BLaER1 treated with 17β-estradiol and CSF1 and Interleukin-3, amounts not matched to agents 10 nM and 100 nM (cell line): ENCODE results near the gene CFAP46.
A peak's percentile ranks its signal among the peaks of the same experiment; 100 is the strongest.

Source experiments
- H3K27ac ChIP-seq, 11 experiments: shearing (Covaris generic); formaldehyde crosslinking; 2 replicates each; pipeline ENCODE4 v1.8.1; 2022
- H3K27me3 ChIP-seq, 11 experiments: shearing (Covaris generic); formaldehyde crosslinking; 2 replicates each; pipeline ENCODE4 v1.8.1; 2022
- H3K36me3 ChIP-seq, 11 experiments: shearing (Covaris generic); formaldehyde crosslinking; 2 replicates each; pipeline ENCODE4 v1.8.1; 2022
- H3K4me1 ChIP-seq, 10 experiments: shearing (Covaris generic); formaldehyde crosslinking; 2 replicates each; pipeline ENCODE4 v1.8.1; 2022
- H3K4me2 ChIP-seq, 11 experiments: shearing (Covaris generic); formaldehyde crosslinking; 2 replicates each; pipeline ENCODE4 v1.8.1; 2022
- H3K4me3 ChIP-seq, 10 experiments: shearing (Covaris generic); formaldehyde crosslinking; 2 replicates each; pipeline ENCODE4 v1.8.1; 2022
- H3K9ac ChIP-seq, 11 experiments: shearing (Covaris generic); formaldehyde crosslinking; 2 replicates each; pipeline ENCODE4 v1.8.1; 2022
- H3K9me3 ChIP-seq, 11 experiments: shearing (Covaris generic); formaldehyde crosslinking; replicated peaks in 1 of 11; 2 replicates each; pipeline ENCODE4 v1.8.1; 2022
- H4K20me1 ChIP-seq, 11 experiments: shearing (Covaris generic); formaldehyde crosslinking; 2 replicates each; pipeline ENCODE4 v1.8.1; 2022
- Cebpa-rat ChIP-seq, 11 experiments: shearing (Covaris generic); IDR thresholded peaks; 2 replicates each; pipeline ENCODE4 v1.8.1; 2022

The CFAP46 gene

DNA sequence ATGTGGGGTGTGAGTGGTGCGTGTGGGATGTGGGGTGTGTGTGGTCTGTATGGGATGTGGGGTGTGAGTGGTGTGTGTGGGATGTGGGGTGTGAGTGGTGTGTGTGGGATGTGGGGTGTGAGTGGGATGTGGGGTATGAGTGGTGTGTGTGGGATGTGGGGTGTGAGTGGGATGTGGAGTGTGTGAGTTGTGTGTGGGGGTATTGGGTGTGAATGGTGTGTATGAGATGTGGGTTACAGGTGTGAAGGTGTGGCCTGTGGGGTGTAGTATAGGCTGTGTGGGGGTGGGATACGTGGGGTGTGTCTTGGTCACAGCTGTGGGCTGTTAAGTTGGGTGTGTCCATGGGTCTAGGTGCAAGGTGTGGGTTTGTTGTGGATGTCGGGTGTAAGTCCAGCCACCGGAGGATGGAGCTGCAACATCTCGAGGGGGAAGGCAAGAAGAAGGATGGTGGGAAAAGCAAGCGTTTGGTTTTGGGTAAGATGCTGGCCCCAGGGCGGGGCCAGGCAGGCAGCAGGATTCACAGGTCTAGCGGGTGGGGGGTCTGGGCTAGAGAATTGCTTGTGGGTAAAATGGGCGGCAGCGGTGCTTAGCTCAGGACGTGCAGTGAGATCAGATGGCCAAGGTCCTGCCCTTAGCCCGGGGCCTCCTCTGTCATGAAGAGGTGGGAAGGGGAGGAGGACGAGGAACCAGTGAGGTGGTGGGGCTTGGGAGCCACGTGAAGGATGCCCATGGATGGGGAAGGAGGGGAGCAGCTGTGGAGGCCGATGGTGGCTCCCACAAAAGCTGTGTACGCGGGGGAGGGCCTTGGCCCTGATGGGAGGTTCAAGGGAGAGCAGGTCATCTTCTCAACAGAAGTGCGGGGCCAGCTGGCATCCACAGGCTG, 60.1 kb downstream of the CFAP46 start:
- peaks cover 0 to 28% (median 13%) of the 10 kb centered on the region in 10 experiments; a peak in 14 of 20 replicates for H3K4me1 ChIP-seq
- TF ChIP-seq Cebpa-rat (IDR thresholded peaks at IDR 0.05): no peak
- H4K20me1 ChIP-seq: peaks cover 0 to 50% (median 0%) of the 10 kb centered on the region in 11 experiments; a peak in 6 of 22 replicates
- peaks cover 25 to 51% (median 40%) of the 10 kb centered on the region in 11 experiments for H3K27me3 ChIP-seq
- no peak overlapping the region for H3K27ac ChIP-seq
- H3K36me3 ChIP-seq: no peaks in the 10 kb centered on the region
- H3K4me3 ChIP-seq: no peak overlapping the region
- H3K9ac ChIP-seq: no peak overlapping the region
- H3K4me2 ChIP-seq: no peak overlapping the region
- H3K9me3 ChIP-seq: no peaks in the 10 kb centered on the region

DNA sequence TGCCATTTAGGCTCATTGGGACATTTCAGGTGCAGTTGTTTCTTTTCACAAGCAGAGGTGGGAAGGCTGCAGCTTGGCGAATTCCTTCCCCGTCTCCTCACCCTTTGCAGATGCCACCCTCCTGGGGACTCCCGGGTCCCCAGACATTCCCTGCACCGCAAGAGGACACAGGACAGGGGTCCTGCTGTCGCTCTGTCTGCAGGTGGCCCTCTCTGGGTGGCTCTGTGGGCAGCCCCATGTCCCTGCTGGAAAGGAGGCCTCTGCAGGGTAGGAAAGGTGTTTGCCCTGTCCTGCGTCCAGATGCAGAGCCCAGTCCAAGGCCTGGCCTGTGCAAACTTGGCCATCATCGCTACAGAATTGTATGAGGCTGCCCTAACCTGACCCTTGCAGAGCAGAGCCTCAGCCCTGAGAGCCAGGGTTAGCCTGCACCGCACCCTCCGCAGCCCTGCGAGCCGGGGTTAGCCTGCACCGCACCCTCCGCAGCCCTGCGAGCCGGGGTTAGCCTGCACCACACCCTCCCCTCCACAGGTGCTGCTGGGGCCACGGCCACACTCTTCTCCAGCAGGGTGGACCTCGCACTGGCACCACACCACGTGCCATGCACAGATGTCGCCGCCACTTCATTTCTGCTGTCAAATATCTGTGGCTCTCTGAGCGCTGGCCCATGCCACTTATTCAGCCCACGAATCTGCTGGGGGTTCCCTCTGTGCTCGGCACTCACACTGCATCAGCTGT, 61.0 kb downstream of the CFAP46 start:
- Histone ChIP-seq H3K4me3 (no peak overlapping the region), H3K27ac (no peak overlapping the region), H3K9me3 (no peaks in the 10 kb centered on the region), H3K27me3 (peaks cover 25 to 41% (median 32%) of the 10 kb centered on the region in 11 experiments), H3K4me2 (no peak overlapping the region), H3K9ac (no peak overlapping the region), H4K20me1 (peaks cover 0 to 53% (median 0%) of the 10 kb centered on the region in 11 experiments; a peak in 6 of 22 replicates), H3K4me1 (peaks cover 0 to 27% (median 13%) of the 10 kb centered on the region in 10 experiments; a peak in 14 of 20 replicates), H3K36me3 (no peaks in the 10 kb centered on the region)
- no peak for TF ChIP-seq Cebpa-rat (IDR thresholded peaks at IDR 0.05)

DNA sequence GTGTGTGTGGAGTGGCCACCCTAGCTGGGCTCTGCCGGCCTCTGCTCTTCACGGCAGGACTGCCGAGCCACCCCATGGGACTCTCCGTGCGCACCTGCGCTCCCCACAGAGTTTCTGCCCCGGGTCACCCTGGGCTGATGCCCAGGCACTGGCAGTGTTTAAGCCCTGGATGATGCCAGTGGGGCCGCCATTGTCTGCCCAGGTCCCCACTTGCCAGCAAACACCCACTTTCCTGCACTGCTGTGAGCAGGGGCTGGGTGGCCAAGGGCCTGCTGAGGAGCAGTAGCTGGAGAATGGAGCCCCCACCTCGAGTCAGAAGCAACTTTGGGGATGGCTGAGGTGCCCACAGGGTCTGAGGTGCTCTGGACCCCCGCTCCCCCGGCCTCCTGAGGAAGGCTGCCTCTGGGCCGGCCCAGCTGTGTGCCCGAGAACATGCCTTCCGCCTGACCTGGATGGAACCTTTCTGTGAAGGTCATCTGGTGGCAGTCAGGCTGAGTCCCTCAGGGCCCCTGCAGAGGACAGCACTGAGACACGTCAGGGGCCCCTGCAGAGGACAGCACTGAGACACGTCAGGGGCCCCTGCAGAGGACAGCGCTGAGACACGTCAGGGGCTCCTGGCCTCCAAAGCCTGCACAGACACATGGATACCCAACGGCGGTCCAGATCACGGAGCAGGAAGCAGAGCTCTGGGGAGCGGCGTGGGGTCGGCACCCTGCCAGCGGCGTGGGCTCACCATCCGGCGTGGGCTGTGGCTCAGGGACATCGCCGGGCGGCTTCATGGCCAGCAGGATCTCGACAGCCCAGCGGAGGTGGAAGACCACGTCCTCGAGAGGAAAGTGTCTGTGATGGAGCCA, 62.0 kb downstream of the CFAP46 start:
- H4K20me1 ChIP-seq: peaks cover 0 to 47% (median 0%) of the 10 kb centered on the region in 11 experiments; a peak in 6 of 22 replicates

DNA sequence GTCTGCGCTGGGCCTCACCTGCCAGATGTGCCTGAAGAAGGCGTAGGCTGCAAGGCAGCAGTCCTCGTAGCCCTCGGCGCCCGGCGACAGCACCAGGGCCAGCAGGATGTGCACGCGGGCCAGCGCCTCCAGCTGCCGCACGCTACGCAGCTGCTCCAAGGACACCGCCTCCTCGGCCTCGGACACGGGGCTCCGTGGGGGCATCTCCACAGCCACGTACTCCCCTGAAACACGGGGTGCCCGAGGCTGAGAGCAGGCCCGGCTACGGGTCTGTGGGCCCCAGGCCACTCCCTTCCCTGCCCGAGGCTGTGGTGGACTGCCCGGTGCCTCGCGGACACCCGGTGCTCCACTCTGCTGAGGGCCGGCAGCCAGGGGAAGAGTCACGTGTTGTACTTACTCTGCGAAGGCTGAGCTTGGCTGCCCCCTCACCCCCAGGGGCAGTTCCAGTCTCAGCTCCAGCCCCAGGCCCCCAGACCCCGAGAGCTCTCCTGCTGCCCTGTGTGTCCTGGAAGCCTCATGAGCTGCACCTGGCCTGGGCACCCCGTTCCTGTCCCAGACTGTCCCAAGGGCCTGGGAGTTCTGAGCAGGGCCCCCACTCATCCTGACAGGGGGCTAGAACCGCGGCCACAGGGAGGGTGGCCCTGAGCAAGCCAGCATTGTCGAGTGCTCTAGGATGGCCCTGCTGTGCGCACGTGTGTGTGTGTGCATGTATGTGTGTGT, 62.8 kb downstream of the CFAP46 start:
- Histone ChIP-seq H3K27ac (no peak overlapping the region), H3K4me1 (peaks cover 0 to 21% (median 12%) of the 10 kb centered on the region in 10 experiments; a peak in 14 of 20 replicates), H3K27me3 (peaks cover 25 to 40% (median 32%) of the 10 kb centered on the region in 11 experiments), H3K36me3 (no peaks in the 10 kb centered on the region), H3K9me3 (peaks cover 0 to 8% (median 3%) of the 10 kb centered on the region in 11 experiments; a peak in 8 of 22 replicates), H3K4me2 (peak overlapping the region in 10 of 11 experiments; percentile 19 to 48 (median 37); a peak in 15 of 22 replicates), H3K9ac (no peak overlapping the region), H3K4me3 (no peak overlapping the region), H4K20me1 (peaks cover 0 to 42% (median 0%) of the 10 kb centered on the region in 11 experiments; a peak in 6 of 22 replicates)
- TF ChIP-seq Cebpa-rat (IDR thresholded peaks at IDR 0.05): no peak

More for the DNA sequence above, 62.0 kb downstream of the CFAP46 start:
- H3K9me3 ChIP-seq: peaks cover 0 to 7% (median 2%) of the 10 kb centered on the region in 11 experiments; a peak in 8 of 22 replicates
- TF ChIP-seq Cebpa-rat (IDR thresholded peaks at IDR 0.05): no peak
- no peak overlapping the region for H3K9ac ChIP-seq
- peaks cover 0 to 21% (median 12%) of the 10 kb centered on the region in 10 experiments; a peak in 14 of 20 replicates for H3K4me1 ChIP-seq
- peak overlapping the region in 2 of 11 experiments; percentile 44 to 48; a peak in 3 of 22 replicates for H3K4me2 ChIP-seq
- H3K27me3 ChIP-seq: peaks cover 25 to 40% (median 32%) of the 10 kb centered on the region in 11 experiments
- no peak overlapping the region for H3K4me3 ChIP-seq
- H3K27ac ChIP-seq: no peak overlapping the region
- no peaks in the 10 kb centered on the region for H3K36me3 ChIP-seq

DNA sequence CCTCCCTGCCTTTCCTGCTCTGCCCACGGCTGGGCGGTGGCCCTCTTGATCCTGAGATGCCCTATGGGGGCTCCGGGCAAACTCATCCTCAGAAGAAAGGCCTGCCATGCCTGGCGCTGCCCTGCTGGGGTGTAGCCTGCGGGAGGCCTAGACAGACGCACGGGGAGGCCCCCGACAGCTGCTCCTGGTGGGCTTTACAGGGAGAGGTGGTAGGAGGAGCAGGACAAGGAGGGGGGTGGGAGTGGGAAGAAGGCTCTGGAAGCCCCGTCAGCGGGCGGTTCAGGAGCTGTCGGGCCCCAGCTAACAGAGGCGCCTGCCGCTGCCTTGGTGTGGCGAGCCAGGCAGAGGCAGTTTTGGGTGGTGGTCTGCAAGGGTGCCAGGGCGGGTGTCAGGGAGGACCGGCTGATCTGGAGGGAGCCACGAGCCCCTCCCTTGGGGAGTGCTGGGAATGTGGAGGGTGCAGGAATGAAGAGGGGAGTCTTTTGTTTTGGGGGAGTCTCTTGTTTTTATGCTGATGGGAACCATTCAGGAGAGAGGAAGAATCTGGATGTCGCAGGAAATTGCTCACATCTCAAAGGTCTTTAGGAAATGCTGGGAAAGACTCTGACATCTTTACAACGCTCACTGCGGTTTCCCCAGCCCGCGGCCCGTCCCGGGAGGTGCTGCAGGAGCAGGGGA, 63.5 kb downstream of the CFAP46 start:
- TF ChIP-seq Cebpa-rat (IDR thresholded peaks at IDR 0.05): no peak
- H3K4me1 ChIP-seq: peaks cover 0 to 23% (median 15%) of the 10 kb centered on the region in 10 experiments; a peak in 16 of 20 replicates
- H3K4me2 ChIP-seq: peak overlapping the region in 10 of 11 experiments; percentile 19 to 48 (median 37); a peak in 15 of 22 replicates
- H3K27me3 ChIP-seq: peaks cover 25 to 40% (median 32%) of the 10 kb centered on the region in 11 experiments
- H3K27ac ChIP-seq: no peak overlapping the region
- H3K9me3 ChIP-seq: peaks cover 0 to 8% (median 3%) of the 10 kb centered on the region in 11 experiments; a peak in 8 of 22 replicates
- H3K36me3 ChIP-seq: no peaks in the 10 kb centered on the region
- no peak overlapping the region for H3K4me3 ChIP-seq
- H3K9ac ChIP-seq: no peak overlapping the region
- peaks cover 0 to 35% (median 0%) of the 10 kb centered on the region in 11 experiments; a peak in 6 of 22 replicates for H4K20me1 ChIP-seq

DNA sequence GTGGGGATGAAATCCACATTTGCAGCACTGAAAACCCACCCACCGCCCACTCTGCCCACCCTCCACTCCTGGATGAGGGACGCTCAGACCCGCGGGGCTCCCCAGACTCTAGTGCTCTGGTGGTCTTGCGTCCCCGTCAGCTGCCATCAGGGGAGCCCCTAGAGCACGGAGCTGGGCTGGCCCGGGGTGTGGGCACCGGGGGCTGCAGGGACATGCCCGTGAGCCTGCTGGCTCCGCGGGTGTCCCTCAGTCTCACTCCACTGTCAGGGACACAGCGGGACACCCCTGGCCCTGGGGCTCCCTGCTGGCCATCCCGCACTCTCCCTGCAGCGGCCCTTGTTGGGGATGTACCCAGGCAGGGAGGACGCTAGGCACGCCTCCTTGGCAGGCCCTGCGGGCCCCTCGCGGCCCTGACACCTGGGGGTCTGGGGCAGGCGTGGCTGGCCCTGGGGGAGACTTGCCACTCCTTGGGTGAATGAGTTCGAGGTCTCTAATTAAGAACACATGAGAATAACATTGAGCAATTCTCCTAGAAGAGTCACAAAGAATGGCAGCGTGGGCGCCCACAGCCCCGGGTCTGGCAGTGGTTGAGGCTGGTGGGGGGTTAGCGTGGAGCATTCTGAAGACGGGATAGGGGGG, 64.2 kb downstream of the CFAP46 start:
- Histone ChIP-seq H3K4me2 (peak overlapping the region in 4 of 11 experiments; percentile 40 to 48 (median 45); a peak in 4 of 22 replicates), H3K27ac (no peak overlapping the region), H3K9ac (no peak overlapping the region), H3K27me3 (peaks cover 25 to 40% (median 32%) of the 10 kb centered on the region in 11 experiments), H3K4me3 (no peak overlapping the region), H3K4me1 (peaks cover 0 to 30% (median 21%) of the 10 kb centered on the region in 10 experiments; a peak in 16 of 20 replicates), H3K9me3 (peaks cover 0 to 8% (median 3%) of the 10 kb centered on the region in 11 experiments; a peak in 8 of 22 replicates), H3K36me3 (no peaks in the 10 kb centered on the region), H4K20me1 (peaks cover 0 to 29% (median 0%) of the 10 kb centered on the region in 11 experiments; a peak in 6 of 22 replicates)
- no peak for TF ChIP-seq Cebpa-rat (IDR thresholded peaks at IDR 0.05)

DNA sequence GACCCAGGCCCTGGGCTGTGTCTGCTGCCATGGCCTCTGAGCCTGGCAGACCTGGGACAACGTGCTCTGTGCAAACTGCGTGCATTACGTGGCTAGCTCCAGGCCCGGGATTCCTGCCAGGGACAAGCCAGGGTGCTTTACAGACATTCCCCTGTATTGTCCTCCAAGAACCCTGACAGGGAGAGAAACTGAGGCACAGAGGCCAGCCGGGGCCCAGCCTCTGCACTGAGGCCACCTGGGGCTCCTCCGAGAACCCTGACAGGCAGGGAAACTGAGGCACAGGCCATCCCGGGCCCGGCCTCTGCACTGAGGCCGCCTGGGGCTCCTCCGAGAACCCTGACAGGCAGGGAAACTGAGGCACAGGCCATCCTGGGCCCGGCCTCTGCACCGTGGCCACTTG, 64.9 kb downstream of the CFAP46 start:
- Histone ChIP-seq H3K36me3 (no peaks in the 10 kb centered on the region), H3K9me3 (peaks cover 0 to 8% (median 3%) of the 10 kb centered on the region in 11 experiments; a peak in 8 of 22 replicates), H3K4me2 (no peak overlapping the region), H3K4me3 (no peak overlapping the region), H3K9ac (no peak overlapping the region), H3K27me3 (peaks cover 25 to 40% (median 31%) of the 10 kb centered on the region in 11 experiments), H4K20me1 (peaks cover 0 to 26% (median 0%) of the 10 kb centered on the region in 11 experiments; a peak in 6 of 22 replicates), H3K27ac (no peak overlapping the region), H3K4me1 (peaks cover 0 to 31% (median 23%) of the 10 kb centered on the region in 10 experiments; a peak in 16 of 20 replicates)
- no peak for TF ChIP-seq Cebpa-rat (IDR thresholded peaks at IDR 0.05)
